Measurements from ENCODE around the gene SAMD9.
"Not testable (repeated sequence)": the region's sequence is repeated elsewhere in the genome, so short reads cannot be mapped to it uniquely, and the experiment has no call there.

SAMD9 gene

DNA sequence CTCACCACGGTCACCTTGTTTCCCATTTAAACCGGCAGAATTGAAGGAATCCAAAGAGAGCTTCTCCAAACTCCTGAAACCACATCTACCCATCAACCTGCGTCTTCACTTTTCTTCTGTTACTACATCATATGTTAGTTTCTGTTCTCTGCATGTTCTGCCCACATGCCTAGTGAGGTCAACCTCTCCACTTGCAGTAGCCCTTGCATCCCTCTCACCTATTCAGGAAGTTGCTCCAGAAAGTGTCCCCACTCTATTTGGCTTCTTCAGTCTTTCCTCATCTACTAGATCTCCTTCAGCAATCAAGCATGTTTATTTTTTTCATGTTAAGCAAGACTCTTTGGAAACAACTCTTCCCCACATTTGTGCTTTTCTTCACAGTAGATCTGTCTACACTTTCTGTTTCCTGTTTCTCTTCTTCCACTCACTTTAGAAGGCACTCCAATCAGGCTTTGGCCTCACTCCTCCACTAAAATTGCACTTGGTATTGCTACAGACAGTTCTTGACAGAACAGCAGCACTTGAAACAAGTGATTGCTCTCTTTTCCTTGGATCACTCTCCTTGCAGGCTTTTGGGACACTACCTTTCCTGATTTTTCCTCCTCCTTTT is 22.9 kb upstream of the SAMD9 start:
- Mint-ChIP-seq H3K9me3 (peaks cover 6% of the 10 kb centered on the region), H3K4me3 (no peak overlapping the region), H3K36me3 (peaks cover 39% of the 10 kb centered on the region)

GRCh38 chr7:93138576-93138975 is 20.8 kb upstream of the SAMD9 start:
- Mint-ChIP-seq H3K4me1 (no peaks in the 10 kb centered on the region), H3K9me3 (peaks cover 12% of the 10 kb centered on the region), H3K4me3 (no peak overlapping the region), H3K27ac (no peak overlapping the region), H3K36me3 (peaks cover 55% of the 10 kb centered on the region), H3K27me3 (no peaks in the 10 kb centered on the region)
- ATAC-seq, result no peak

More for the DNA sequence above, 22.9 kb upstream of the SAMD9 start:
- H3K27ac Mint-ChIP-seq, result no peak overlapping the region
- ATAC-seq, result no peak
- peaks cover 2% of the 10 kb centered on the region for H3K4me1 Mint-ChIP-seq
- no peaks in the 10 kb centered on the region for H3K27me3 Mint-ChIP-seq

- no peak for ATAC-seq
- no peak overlapping the region for H3K27ac Mint-ChIP-seq
- H3K36me3 Mint-ChIP-seq, result peaks cover 45% of the 10 kb centered on the region
- peaks cover 24% of the 10 kb centered on the region for H3K9me3 Mint-ChIP-seq
- no peaks in the 10 kb centered on the region for H3K27me3 Mint-ChIP-seq
- H3K4me3 Mint-ChIP-seq, result no peak overlapping the region
- H3K4me1 Mint-ChIP-seq, result no peaks in the 10 kb centered on the region
Measured at GRCh38 chr7:93133005-93133404, 15.2 kb upstream of the SAMD9 start.

- Mint-ChIP-seq H3K9me3 (peaks cover 24% of the 10 kb centered on the region), H3K27ac (no peak overlapping the region)
Measured at GRCh38 chr7:93132216-93132615, 14.4 kb upstream of the SAMD9 start.

DNA sequence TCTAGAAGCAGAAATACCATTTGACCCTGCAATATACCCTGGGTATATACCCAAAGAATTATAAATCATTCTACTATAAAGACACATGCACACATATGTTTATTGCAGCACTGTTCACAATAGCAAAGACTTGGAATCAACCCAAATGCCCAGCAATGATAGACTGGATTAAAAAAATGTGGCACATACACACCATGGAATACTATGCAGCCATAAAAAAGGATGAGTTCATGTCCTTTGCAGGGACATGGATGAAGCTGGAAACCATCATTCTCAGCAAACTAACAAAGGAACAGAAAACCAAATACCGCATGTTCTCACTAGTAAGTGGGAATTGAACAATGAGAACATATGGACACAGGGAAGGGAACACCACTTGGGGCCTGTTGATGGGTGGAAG is 9.2 kb upstream of the SAMD9 start:
- ATAC-seq, H3K27ac Mint-ChIP-seq, H3K4me3 Mint-ChIP-seq, H3K4me1 Mint-ChIP-seq, H3K27me3 Mint-ChIP-seq: not testable (repeated sequence)
- H3K9me3 Mint-ChIP-seq, result peaks cover 34% of the 10 kb centered on the region
- H3K36me3 Mint-ChIP-seq, result peaks cover 42% of the 10 kb centered on the region

More at GRCh38 chr7:93132216-93132615, 14.4 kb upstream of the SAMD9 start:
- Mint-ChIP-seq H3K27me3 (no peaks in the 10 kb centered on the region), H3K36me3 (peaks cover 40% of the 10 kb centered on the region), H3K4me3 (no peak overlapping the region), H3K4me1 (no peaks in the 10 kb centered on the region)
- no peak for ATAC-seq

DNA sequence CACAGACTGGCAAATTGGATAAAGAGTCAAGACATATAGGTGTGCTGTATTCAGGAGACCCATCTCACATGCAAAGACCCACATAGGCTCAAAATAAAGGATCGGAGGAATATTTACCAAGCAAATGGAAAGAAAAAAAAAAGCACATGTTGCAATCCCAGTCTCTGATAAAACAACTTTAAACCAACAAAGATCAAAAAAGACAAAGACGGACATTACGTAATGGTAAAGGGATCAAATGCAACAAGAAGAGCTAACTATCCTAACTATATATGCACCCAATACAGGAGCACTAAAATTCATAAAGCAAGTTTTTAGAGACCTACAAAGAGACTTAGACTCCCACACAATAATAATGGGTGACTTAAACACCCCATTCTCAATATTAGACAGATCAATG is 5.8 kb upstream of the SAMD9 start:
- not testable (repeated sequence) for H3K4me1 Mint-ChIP-seq, H3K27me3 Mint-ChIP-seq, H3K27ac Mint-ChIP-seq, H3K4me3 Mint-ChIP-seq, ATAC-seq
- peaks cover 42% of the 10 kb centered on the region for H3K36me3 Mint-ChIP-seq
- peaks cover 20% of the 10 kb centered on the region for H3K9me3 Mint-ChIP-seq

- Mint-ChIP-seq H3K36me3 (peaks cover 40% of the 10 kb centered on the region), H3K4me3 (no peak overlapping the region), H3K4me1 (peaks cover 16% of the 10 kb centered on the region), H3K27me3 (no peaks in the 10 kb centered on the region), H3K27ac (no peak overlapping the region), H3K9me3 (peaks cover 13% of the 10 kb centered on the region)
- no peak for ATAC-seq
Measured at GRCh38 chr7:93120592-93121549, 3.1 kb upstream of the SAMD9 start.

DNA sequence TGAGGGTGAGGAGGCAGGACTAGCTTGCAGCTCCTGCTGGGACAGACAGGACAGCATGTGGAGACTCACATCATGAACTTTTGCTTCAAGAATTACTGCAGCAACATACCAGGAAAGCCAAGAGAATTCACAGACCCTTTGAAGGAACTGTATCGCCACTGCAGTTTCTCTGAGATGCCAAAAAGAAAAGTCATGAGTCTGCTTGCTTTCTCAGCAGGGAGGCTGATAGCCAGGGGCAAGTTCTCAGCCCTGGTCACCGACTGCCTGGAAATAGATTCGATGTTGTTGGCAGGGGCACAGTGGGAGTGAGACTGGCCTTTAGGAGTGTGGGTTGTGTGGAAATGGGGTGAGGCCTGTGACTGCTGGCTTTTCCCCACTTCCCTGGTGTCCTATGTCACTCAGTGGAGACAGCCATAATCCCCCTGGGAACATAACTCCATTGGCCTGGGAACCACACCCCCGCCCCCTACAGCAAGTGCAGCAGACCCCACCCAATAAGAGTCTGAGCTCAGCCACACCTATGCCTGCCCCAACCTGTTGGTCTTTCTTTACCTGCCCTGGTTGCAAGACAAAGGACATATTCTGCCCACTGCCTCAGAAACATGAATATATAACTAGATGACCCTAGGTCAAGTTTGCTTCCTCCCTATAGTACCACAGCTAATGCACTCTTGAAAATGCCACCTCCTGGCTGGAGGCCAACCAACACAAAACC is 1.6 kb upstream of the SAMD9 start:
- peaks cover 31% of the 10 kb centered on the region for H3K4me1 Mint-ChIP-seq
- no peak overlapping the region for H3K27ac Mint-ChIP-seq
- H3K27me3 Mint-ChIP-seq, result no peaks in the 10 kb centered on the region
- H3K9me3 Mint-ChIP-seq, result peaks cover 8% of the 10 kb centered on the region
- no peak overlapping the region for H3K4me3 Mint-ChIP-seq
- H3K36me3 Mint-ChIP-seq, result peaks cover 43% of the 10 kb centered on the region
- no peak for ATAC-seq

DNA sequence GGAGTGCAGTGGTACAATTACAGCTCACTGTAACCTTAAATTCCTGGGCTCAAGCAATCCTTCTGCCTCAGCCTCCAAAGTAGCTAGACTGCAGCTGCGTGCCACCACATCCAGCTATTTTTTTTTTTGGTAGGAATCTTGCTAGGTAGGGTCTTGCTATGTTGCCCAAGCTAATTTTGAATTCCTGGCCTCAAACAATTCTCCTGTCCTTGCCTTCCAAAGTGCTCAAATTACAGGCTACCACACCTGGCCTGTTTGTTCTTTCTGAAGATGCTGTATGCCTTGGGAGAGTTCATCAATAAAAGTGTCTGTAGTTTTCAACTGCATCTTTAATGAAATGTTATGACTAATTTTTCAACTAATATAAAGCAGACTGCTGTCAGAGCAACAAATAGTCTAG is 452 bp downstream of the SAMD9 start:
- no peak for ATAC-seq
- peak overlapping the region; percentile 86 for H3K27ac Mint-ChIP-seq
- peak overlapping the region; percentile 76 for H3K4me3 Mint-ChIP-seq
- peaks cover 39% of the 10 kb centered on the region for H3K4me1 Mint-ChIP-seq
- H3K9me3 Mint-ChIP-seq, result peaks cover 3% of the 10 kb centered on the region
- H3K27me3 Mint-ChIP-seq, result no peaks in the 10 kb centered on the region
- peaks cover 46% of the 10 kb centered on the region for H3K36me3 Mint-ChIP-seq

DNA sequence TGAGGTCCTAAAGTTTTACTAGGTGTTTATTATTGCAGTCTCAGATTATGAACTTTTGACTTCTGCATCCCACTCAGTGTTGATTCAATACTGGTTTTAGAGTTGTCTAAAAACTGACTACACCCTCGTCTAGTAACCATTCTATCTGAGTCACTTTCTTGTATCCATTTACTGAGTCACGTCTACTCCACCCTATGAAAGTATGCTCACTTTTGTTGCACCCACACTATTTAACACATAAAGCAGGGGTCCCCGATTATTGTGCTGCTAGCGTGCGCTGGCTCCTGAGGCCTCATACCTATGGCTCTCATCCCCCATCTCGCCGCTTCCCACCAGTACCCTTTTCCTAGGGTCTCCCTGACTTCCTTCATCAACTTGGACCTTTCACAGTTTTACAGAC is 2.0 kb downstream of the SAMD9 start:
- peaks cover 41% of the 10 kb centered on the region for H3K4me1 Mint-ChIP-seq
- peaks cover 61% of the 10 kb centered on the region for H3K36me3 Mint-ChIP-seq
- peaks cover 10% of the 10 kb centered on the region for H3K9me3 Mint-ChIP-seq
- H3K27ac Mint-ChIP-seq, result peak overlapping the region; percentile 86
- ATAC-seq, result no peak
- H3K4me3 Mint-ChIP-seq, result peak overlapping the region; percentile 58
- no peaks in the 10 kb centered on the region for H3K27me3 Mint-ChIP-seq

- no peaks in the 10 kb centered on the region for H3K27me3 Mint-ChIP-seq
- H3K9me3 Mint-ChIP-seq, result peaks cover 22% of the 10 kb centered on the region
- no peak overlapping the region for H3K27ac Mint-ChIP-seq
- no peak for ATAC-seq
- H3K4me1 Mint-ChIP-seq, result peaks cover 6% of the 10 kb centered on the region
- H3K36me3 Mint-ChIP-seq, result peaks cover 82% of the 10 kb centered on the region
- no peak overlapping the region for H3K4me3 Mint-ChIP-seq
Measured at GRCh38 chr7:93108003-93108402, 9.8 kb downstream of the SAMD9 start.

DNA sequence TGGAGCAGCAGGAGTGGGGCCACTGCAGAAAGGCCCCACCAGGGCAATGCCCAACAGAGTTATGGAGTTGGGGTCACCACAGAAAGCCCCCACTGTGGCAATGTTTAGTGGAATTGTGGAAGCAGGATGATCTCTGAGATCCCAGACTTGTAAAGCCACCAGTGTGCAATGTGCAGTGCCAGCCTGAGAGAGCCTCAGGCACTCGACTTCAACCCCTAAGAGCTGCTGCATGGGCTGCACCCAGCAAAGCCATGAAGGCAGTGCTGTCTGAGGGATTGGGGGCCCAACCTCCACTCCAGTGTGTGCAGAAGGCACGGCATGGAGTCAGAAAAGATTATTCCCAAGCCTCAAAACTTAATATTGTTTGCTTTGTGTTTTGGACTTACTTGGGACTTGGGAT is 20.4 kb downstream of the SAMD9 start:
- ATAC-seq, result no peak
- peaks cover 21% of the 10 kb centered on the region for H3K9me3 Mint-ChIP-seq
- peaks cover 1% of the 10 kb centered on the region for H3K27me3 Mint-ChIP-seq
- H3K36me3 Mint-ChIP-seq, result no peaks in the 10 kb centered on the region
- H3K27ac Mint-ChIP-seq, result no peak overlapping the region
- H3K4me1 Mint-ChIP-seq, result no peaks in the 10 kb centered on the region
- H3K4me3 Mint-ChIP-seq, result no peak overlapping the region

DNA sequence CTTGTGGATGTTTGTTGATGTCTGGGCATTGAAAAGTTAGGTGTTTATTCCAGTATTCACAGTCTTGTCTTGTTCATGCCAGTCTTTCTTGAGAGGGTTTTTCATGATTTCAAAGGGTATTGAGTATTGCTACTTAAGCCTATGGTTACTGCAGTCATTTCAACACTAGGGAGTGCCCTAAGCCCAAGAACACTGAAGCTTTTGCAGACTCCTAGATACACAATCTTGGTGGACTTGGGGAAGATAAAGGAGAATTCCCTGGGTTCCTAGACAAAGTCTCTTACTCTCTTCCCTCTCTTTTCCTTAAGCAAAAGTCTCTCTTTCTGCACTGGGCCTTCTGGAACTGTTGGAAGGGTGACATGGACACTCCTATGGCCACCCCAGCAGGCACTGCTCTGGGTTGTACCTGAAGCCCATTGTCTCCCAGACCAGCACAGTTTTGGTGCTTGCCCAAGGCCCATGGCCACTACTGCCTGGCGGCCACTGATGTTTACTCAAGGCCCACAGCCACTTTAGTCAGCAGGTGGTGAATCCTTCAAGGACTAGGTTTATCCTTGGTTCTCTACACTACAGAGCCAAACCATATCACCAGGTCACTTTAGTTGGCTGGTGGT is 24.9 kb downstream of the SAMD9 start:
- no peak for ATAC-seq
- H3K4me3 Mint-ChIP-seq, result no peak overlapping the region
- H3K4me1 Mint-ChIP-seq, result no peaks in the 10 kb centered on the region
- peaks cover 5% of the 10 kb centered on the region for H3K36me3 Mint-ChIP-seq
- no peak overlapping the region for H3K27ac Mint-ChIP-seq
- peaks cover 39% of the 10 kb centered on the region for H3K27me3 Mint-ChIP-seq
- peaks cover 12% of the 10 kb centered on the region for H3K9me3 Mint-ChIP-seq

DNA sequence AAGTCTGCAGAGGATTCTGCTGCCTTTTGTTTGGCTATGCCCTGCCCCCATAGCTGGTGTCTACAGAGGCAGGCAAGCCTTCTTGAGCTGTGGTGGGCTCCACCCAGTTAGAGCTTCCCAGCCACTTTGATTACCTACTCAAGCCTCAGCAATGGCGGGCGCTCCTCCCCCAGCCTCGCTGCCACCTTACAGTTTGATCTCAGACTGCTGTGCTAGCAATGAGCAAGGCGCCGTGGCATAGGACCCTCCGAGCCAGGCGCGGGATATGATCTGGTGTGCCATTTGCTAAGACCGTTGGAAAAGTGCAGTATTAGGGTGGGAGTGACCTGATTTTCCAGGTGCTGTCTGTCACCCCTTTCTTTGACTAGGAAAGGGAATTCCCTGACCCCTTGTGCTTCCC is 44.4 kb downstream of the SAMD9 start:
- not testable (repeated sequence) for H3K27ac Mint-ChIP-seq, ATAC-seq, H3K36me3 Mint-ChIP-seq, H3K9me3 Mint-ChIP-seq, H3K4me3 Mint-ChIP-seq, H3K4me1 Mint-ChIP-seq
- peaks cover 46% of the 10 kb centered on the region for H3K27me3 Mint-ChIP-seq

- Mint-ChIP-seq H3K4me1 (no peaks in the 10 kb centered on the region), H3K27me3 (no peaks in the 10 kb centered on the region), H3K27ac (no peak overlapping the region), H3K4me3 (no peak overlapping the region), H3K9me3 (no peaks in the 10 kb centered on the region), H3K36me3 (no peaks in the 10 kb centered on the region)
- no peak for ATAC-seq
Measured at GRCh38 chr7:93062599-93062998, 55.2 kb downstream of the SAMD9 start.
